ENCODE data around the gene ADCY3.

Gene ADCY3

DNA sequence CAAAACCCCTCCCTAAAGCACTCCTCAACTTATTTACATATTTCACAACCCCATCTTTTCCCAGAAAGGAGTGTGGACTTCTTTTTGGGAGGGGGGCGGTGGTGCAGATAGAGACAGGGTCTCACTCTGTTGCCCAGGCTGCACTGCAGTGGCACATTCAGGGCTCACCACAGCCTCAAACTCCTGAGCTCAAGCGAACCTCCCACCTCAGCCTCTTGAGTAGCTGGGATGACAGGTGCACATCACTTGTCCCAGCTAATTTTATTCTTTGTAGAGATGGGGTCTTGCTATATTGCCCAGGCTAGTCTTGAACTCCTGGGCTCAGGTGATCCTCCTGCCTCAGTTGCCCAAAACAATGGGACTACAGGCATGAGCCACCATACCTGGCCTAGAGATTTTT lies 44.1 kb downstream of the ADCY3 start:
- no peak for DNase-seq (ENCODE audit: low read depth in 3 of 3)

DNA sequence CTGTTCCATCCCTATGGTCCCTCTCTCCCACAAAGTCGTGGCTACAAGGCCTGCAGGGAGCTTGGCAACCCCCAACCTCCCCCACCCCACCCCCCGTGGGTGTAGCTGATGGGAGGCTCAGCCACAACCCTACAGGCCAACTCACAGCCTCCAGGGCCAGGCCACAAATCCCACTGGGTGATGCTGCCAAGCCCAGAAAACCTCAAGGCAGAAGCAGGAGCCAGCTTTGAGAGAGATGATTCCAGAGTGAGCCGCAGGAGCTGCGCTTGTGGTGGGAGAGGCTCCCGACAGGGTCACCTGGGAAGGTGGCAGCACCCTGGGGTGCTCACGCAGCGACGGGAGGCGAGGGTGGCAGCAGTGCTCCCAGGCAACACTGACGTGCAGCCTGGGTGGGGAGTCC lies 44.8 kb downstream of the ADCY3 start:
- no peak for DNase-seq (ENCODE audit: low read depth in 3 of 3)

DNA sequence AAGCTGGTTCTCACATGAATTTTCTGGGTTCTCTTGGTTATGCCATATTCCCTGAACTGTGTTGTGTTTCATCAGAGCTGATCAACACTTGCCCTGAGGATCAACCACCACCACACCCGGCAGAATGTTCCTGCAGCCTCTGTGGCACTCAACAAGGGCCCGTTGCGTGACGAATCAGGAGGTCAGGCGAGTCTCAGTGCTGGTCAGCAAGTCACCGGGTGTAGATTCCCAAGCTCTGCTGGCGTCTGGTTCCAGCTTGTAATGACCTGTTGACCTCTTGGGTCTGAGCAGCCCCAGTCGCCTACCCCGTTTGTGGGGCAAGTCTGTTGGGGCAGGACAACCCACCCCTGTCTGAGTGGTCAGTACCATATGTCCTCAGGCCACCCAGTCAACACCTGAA lies 46.0 kb downstream of the ADCY3 start:
- DNase-seq (ENCODE audit: low read depth in 3 of 3) = no peak

DNA sequence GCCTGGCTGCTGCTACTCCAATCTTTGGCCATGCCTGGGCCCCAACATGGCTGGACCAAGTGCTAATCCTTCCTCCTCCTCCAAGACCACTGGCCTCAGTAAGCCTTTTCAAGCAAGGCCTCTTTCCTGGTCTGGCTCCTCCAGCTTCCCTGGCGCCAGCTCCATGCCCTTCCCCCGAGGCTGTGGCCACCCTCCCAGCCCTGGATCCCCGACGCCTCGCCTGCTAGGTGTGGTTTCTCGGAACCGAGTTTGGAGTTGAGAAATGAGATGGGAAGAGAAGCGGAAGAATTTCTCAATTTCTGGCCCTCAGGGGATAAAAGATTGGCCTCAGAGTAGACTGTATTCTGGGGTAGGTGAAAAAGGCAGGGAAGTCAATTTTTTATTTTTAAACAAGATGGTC lies 46.4 kb downstream of the ADCY3 start:
- no peak for DNase-seq (ENCODE audit: low read depth in 3 of 3)

DNA sequence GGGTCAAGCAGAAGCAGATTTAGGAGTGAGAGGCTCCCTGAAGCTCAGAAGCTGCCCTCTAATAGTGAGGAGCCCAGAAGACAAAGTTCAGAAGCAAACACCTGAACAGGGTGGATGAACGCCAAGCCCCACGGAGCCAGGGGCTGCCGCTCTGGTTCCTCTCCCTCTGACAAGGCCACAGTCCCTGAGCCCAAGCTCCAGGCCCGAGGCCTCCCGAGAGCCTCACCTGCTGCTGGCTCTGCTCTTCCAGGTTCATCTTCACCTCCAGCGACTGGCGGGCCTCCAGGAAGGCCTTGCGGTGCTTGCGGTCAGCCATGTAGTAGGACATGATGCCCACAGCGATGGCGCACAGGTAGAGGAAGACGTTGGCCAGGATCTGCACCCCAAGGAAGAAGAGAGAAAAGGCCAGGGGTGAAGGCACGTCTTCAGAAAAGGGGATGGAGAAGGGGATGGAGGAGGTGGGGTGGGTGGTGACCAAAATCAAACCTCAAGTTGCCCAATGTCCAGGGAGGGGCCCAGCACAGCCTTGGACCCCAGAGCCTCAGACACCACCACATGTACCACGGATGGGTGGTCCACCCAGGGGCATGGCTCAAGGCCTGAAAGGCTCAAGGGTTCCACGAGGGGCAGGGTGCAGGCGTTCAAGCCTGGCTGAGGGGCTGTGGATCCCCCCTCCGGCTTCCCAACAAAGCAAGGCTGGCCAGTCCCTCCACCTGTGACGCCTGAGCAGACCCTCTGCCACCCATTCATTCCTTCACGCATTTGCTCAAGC lies 47.5 kb downstream of the ADCY3 start:
- no peak for DNase-seq (ENCODE audit: low read depth in 3 of 3)

DNA sequence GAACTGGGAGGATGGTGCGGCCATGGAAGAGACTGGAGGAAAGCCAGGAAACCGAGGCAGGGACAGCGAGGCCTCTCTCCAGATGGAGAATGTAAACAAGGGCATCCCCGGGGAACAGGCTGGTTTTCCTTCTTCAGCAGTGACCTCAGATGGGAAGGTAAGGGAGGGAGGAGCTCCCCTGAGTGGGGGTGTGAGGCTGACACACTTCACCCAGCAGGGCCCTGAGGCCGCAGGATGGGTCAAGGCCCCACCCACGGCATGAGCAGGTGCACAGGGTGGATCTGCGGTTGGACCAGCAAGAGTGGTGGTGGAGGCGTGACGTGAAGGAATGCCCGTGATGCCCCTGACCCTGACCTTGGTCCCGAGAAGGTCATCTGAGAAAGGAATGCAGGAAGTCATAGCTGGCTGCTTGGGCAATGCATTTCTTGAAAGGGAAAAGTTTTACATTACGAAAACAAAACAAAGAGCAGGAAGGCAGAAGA lies 48.1 kb downstream of the ADCY3 start:
- no peak for DNase-seq (ENCODE audit: low read depth in 3 of 3)

DNA sequence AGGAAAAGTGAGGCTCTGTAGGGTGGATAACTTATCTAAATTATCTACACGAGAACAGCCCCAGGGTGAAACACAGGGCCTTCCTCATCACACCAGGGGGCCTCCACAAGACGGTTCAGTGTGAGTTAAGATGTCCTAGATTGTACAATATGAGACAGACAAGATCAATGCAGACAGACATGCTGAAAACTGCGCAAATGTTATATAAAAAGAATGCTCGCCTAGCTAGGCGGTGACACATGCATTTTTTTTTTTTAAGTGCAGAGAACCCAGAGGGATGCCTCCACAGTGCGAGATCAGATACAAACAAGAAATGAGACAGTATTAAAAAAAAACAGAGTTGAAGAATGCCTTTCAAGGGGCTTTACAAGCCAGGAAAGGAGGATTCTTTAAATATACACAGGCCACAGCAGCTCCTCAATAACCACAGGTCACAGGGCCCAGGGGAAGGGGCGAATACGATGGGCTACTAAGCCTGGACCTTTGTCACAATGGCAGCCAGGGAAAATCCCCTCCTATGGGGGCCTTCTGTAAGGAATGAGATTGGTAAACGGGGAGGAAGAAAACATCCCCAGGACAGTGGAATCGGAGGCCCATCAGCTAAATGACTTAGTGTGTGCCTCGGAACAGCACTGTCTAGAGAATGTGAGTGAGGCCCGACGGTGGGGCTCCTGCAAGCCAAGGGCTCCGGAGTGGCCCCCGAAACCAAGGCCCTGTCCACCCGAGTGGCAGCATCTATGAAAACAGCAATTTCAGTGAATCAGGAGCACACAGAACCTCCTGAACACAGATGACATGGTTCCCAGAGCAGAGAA lies 48.9 kb downstream of the ADCY3 start:
- no peak for DNase-seq (ENCODE audit: low read depth in 3 of 3)

DNA sequence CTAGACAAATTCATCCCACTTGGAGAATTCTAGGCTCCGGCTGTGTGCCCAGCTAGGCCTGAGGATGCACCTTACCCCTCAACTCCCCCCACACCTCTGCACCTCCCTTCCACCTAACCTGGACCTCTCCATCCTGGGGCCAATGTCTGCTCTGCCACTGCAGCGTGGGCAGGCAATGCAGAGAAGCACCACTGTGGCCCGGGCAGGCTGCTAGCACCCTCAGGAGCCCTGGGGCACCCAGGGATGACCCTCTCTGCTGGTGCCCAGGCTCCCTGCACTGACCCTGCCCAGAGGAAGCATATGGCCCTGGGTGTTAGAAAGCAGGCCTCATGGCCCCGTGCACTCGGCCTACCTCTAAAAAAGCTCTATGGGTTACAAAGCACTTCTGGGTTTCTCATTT lies 49.6 kb downstream of the ADCY3 start:
- DNase-seq (ENCODE audit: low read depth in 3 of 3) = no peak

DNA sequence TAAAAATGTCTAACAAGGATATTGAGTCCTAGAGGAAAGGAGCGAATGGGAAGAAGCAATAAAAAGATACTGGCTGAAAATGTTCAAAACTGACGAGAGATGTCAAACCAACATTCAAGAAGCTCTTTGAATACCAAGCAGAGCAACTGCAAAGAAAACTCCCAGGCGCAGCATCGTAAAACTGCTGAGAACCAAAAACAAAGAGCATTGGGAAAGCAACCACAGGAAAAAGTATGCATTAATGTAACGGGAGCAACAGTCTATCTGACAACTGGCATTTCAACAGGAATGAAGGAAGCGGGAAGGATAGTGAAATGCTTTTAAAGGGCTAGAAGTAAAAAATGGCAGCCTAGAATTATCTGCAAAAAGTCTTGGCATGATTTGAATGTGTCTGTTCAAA lies 53.1 kb downstream of the ADCY3 start:
- DNase-seq (ENCODE audit: low read depth in 3 of 3) = no peak

DNA sequence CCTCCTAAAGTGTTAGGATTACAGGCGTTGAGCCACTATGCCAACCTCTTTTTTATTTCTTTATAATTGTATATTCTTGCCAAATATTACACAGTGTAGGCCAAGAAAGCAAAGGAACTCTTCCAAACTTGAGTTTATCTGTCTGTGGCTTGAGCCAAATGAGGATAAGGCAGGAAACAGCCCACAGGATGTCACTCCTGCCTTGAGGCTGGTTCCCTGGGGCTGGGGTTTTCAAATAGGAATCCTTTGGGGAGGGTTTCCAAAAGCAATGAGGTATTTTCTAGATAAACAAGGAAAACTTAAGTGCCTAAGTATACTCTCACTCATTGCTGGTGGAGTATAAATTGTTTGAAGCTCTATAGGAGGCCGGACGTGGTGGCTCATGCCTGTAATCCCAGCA lies 56.4 kb downstream of the ADCY3 start:
- DNase-seq (ENCODE audit: low read depth in 3 of 3) = no peak

DNA sequence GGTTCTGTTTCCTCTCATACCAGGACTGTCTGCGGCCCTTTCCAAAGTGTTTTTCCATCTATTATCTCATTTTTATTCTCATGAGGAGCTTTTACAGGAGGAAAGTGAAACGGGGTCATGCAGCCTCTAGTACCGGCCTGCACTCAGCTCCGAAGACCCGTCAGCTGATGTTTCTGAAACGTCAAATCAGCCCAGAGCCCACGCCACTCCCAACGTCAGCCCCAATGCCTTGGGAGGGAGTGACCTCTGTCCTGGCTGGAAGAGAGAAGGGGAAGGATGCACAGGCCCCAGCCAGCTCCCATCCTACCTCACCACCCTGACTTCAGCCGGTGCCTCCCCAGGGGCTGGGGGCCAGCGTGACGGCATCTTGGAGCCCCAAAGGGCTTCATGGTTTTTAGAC lies 58.5 kb downstream of the ADCY3 start:
- no peak for DNase-seq (ENCODE audit: low read depth in 3 of 3)

DNA sequence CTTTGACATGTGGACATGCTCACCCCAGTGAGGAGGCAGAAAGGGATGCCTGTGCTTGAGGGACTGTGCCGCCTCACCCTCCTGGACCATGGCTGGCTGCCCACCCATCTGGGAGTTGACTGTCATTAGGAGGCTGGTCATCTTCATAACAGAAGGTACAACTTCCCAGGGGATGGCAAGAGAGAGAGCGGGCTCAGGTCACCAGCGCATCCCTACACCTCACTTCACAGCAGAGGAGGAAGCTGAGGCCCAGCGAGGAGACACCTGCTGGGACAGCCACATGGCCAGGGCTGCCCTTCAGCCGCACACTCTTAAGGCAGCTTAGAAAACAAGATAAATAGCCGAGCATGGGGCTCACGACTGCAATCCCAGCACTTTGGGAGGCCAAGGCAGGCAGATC lies 59.4 kb downstream of the ADCY3 start:
- no peak for DNase-seq (ENCODE audit: low read depth in 3 of 3)

DNA sequence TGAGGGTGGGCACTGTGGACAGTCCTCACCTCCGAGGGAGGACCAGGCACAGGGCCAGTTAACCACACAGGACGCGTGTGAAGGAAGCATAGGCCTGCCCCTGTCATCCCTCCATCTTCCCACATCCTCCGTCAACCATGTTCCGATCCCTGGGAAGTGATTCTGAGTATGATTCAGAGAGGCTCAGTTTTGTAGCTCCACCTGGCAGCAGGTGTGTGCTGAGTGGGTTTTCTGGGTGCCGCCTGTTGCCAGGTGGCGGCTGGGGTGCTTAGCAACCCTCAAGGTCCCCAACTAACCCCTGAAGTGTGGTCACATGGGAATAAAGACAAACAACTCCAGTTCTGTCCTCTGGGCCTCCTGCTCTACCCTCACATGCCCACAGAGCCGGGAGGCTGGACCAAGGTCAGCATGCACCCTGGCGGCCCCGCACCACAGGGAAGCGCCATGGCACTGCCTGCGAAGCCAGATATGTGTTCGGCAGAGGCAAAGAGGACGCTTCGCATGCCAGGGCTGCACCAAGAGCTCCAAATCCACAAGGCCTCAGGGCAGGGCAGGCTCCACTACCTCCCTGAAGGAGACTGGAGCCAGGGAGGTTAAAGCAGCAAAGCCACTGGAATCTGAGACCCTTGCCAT lies 60.0 kb downstream of the ADCY3 start:
- DNase-seq (ENCODE audit: low read depth in 3 of 3) = no peak

DNA sequence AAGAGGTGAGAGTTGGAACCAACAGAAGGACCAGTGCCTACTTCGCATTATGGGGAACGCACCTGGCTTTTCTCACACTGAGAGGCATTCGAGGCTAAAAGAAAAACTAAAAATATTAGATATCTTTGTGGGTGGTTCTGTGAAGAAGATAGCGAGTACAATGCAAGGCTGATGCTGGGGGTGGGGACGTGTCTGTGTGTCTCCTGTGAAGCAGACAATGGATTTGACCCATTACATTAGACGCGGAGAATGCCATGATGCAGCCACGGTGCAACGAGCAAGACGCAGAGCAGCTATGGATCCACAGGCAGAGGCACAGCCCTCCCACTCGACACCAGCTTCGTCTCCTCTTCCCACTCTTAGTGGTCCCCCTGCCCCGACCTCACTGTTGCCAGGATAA lies 61.0 kb downstream of the ADCY3 start:
- DNase-seq (ENCODE audit: low read depth in 3 of 3) = no peak

DNA sequence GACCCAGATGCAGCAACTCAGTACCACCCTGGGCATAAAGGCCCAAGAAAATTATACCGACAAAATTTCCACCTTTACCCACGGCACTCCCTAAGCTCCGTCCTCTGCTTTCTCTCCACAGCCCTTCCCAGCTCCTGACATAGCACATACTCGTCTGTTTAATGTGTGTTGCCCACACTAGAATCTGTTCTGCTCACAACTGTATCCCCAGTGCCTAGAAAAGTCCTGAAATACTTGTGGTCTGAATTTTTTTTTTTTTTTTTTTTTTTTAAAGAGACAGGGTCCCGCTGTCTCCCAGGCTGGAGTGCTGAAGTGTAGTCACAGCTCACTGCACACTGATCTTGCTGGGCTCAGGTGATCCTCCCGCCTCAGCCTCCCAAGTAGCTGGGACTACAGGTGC lies 62.3 kb downstream of the ADCY3 start:
- DNase-seq (ENCODE audit: low read depth in 3 of 3) = no peak

DNA sequence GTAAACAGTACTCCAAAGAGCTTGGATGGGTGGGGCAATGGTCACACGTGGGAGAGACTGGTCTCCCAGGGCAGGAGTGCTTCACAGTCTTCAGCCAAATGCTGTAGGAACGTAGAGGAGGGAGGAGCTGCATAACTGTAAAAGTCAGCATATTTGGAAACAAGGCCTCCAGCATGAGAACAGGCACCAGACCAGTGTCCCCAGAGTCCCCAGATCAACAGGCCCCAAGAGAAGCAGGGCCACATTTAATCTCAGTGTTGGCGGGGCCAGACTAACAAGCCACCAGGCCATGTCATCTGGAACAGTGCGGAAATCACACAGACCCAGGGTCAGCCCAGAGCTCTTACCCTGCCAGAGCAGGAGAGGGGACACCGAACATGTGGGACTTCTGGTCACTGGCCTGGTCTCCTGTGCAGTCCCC lies 63.2 kb downstream of the ADCY3 start:
- no peak for DNase-seq (ENCODE audit: low read depth in 3 of 3)

DNA sequence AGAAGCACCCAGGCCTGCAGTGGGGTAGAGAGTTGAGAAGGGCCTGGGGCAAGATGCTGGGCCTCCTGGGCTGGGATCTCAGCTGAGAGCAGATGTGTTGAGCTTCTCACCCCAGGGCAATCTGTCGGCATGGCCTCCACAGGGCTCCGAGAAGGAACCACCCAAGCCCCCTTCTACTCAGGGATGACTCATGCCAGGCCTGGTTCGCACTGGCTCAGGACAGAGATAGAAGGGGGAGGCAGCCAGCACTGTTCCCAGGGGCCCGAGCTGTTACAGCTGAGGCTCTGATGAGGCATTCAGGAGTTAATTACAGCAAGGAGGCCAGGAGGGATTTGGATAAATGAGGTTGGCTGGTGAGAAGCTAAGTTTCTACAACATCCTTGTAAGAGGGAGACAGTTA lies 64.3 kb downstream of the ADCY3 start:
- DNase-seq (ENCODE audit: low read depth in 3 of 3) = no peak

DNA sequence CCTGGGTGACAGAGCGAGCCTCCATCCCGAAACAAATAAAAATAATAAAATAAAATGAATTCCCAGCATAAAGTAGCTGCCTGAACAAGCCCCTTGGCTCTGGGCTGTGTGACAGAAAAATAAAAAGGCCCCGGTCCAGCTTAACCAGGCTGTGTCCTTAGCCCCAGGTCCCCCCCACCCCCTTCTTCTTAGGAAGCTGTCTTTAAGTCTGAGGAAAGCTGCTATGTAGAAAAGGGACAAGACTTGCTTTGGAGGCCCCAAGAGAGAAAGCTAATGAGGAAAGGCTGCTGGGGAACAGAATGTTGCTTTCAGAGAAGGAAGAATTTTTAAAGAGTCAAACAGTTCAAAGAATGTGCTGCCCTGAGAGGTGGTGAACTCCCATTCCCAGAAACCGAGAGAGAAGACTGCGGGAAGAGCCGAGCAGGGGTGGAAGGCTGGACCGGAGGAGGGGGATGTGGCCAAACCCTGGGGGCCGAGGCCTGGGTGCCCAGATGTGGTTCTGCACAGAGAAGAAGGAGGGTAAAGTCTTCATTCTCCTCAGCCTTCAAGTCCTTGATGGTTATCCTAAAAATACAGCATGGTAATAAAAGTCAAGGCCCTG lies 64.9 kb downstream of the ADCY3 start:
- no peak for DNase-seq (ENCODE audit: low read depth in 3 of 3)

DNA sequence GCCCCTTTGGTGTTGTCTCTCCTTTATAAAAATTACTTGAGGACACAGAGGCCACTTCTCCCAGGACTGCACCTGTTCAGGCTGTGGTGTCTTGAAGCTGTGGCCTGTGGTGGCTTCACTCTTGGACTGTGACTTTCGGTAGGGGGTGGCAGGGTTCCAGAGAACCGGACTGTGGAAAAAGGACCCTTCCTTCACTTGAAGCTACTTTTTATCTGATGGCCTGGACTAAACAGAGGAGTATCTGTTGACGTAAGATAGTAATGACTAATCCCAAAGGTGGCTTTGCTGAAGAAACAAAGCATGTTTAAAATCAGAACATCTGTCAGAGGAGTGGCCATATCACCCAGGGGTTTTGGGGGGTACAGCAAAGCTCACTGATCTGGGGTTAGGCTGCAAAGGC lies 66.0 kb downstream of the ADCY3 start:
- DNase-seq (ENCODE audit: low read depth in 3 of 3) = no peak

DNA sequence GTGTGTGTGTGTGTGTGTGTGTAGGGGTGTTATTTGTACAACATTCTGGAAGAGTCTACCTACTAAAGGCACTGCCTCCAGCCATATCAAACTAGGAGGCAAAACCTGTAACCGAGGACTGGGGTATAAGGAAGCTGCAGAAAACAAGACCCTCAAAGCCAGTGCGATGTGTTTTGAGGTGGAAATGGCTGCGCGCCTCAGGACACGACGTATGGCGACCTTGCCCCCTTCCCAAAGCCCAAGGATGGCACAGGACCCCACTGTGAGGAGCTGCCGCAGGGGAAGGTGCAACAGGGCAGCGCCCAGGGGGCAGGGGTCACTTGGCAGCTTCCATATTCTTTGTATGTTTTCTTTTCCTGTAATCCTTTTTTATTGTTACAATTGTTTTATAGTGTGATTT lies 67.0 kb downstream of the ADCY3 start:
- DNase-seq (ENCODE audit: low read depth in 3 of 3) = no peak

DNA sequence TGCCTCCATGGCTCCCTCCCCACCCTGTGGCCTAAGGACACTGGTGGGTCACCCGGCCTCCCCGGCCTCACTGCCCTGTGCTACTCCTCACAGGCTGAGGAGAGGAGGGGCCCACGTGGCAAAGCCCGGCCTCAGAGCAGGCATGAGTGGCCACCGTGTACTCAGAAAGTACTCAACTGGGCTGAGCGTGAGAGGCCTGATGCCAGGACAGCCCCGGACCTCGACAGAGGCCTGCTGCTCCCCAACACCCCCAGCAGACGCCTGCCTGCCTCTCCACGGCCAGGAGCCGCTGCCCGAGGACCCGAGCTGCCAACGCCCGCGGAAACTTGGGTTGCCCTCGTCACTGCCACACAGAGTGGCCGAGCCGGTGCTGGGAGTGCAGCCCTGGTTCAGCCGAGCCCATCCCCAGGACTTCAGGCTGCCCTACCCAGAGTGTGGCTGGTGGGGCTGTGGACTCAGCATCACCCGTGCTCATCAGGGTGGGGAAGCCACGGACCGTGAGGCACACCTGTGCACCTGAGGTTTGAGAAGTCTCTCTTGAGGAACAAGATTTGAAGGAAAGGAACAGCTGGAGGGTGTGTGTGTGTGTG lies 67.5 kb downstream of the ADCY3 start:
- DNase-seq (ENCODE audit: low read depth in 3 of 3) = no peak

DNA sequence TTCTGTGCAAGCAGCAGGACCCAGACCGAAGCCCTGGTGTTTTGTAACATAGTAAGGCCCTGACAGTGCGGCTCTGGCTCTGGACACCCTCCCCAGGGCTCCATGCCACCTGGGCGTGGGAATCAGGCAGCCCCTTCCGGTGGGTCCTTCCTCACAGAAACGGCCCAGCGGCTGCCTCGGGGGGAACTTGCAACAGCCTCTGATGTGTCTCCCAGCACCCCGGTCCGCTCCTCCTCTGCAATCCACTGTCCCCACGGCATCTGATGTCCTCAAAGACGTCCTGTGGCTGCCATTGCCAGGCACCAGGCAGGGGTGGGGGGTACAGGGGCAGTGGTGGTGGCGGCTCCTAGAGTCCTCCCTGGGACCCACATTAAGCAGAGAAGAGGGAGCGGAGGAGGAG lies 68.0 kb downstream of the ADCY3 start:
- no peak for DNase-seq (ENCODE audit: low read depth in 3 of 3)

All from stimulated activated CD4-positive, alpha-beta T cell treated with anti-CD3 and anti-CD28 coated beads, TNF-alpha, amount 100 ng/mL, for 24 hours (primary cell).